ENCODE data around the gene TREM2. TPM values are rescaled to one million over a fixed set of nuclear protein-coding genes. Genes with fewer than 3 reads are reported as not detected.
"Not testable (repeated sequence)": the region's sequence is repeated elsewhere in the genome, so short reads cannot be mapped to it uniquely, and the experiment has no call there.

TREM2 gene
- total RNA-seq, 1 experiment from 2014 or later, result not detected

- no peak for DNase-seq (ENCODE audit: low read depth)
These were observed 8.8 kb downstream of the TREM2 start, which contains the start of gene TREML1 for GRCh38 chr6:41153992-41154625. Gene TREML1 (minus strand): TSS chr6:41154347. CDS start chr6:41154288, 59 bp downstream.

GRCh38 chr6:41153451-41153850, 9.5 kb downstream of the TREM2 start:
- no peak for DNase-seq (ENCODE audit: low read depth)

- no peak for DNase-seq (ENCODE audit: low read depth)
These were observed 12.2 kb downstream of the TREM2 start for GRCh38 chr6:41150671-41151070.

GRCh38 chr6:41147917-41148316, 15.0 kb downstream of the TREM2 start:
- no peak for DNase-seq (ENCODE audit: low read depth)

- DNase-seq (ENCODE audit: low read depth), result no peak
These were observed 26.0 kb downstream of the TREM2 start for GRCh38 chr6:41136911-41137310.

- DNase-seq (ENCODE audit: low read depth), result no peak
These were observed 27.7 kb downstream of the TREM2 start for GRCh38 chr6:41135062-41135832.

GRCh38 chr6:41132254-41132653, 30.7 kb downstream of the TREM2 start:
- DNase-seq (ENCODE audit: low read depth), result no peak

GRCh38 chr6:41125282-41125681, 37.6 kb downstream of the TREM2 start:
- no peak for DNase-seq (ENCODE audit: low read depth)

GRCh38 chr6:41122918-41123317, 40.0 kb downstream of the TREM2 start:
- DNase-seq (ENCODE audit: low read depth), result no peak

GRCh38 chr6:41122373-41122772, 40.5 kb downstream of the TREM2 start:
- peak; percentile 3 for DNase-seq (ENCODE audit: low read depth)

GRCh38 chr6:41120058-41120457, 42.9 kb downstream of the TREM2 start:
- DNase-seq (ENCODE audit: low read depth), result no peak

GRCh38 chr6:41119508-41119907, 43.4 kb downstream of the TREM2 start:
- no peak for DNase-seq (ENCODE audit: low read depth)

- not testable (repeated sequence) for DNase-seq (ENCODE audit: low read depth)
These were observed 47.9 kb downstream of the TREM2 start for GRCh38 chr6:41115027-41115426.

- no peak for DNase-seq (ENCODE audit: low read depth)
These were observed 51.9 kb downstream of the TREM2 start for GRCh38 chr6:41111017-41111416.

Other genes with a start within 250 kb of the TREM2 start
- 0.02 and 0.20 TPM in 2 replicates for gene UNC5CL, start 123.9 kb downstream of the TREM2 start, total RNA-seq (2014; rRNA removed; shearing (Covaris generic))
- gene TSPO2, start 120.6 kb downstream of the TREM2 start, total RNA-seq (2014; rRNA removed; shearing (Covaris generic)), result not detected in 2 replicates
- gene APOBEC2, start 109.9 kb downstream of the TREM2 start, total RNA-seq (2014; rRNA removed; shearing (Covaris generic)), result not detected in 2 replicates
- gene OARD1, start 90.8 kb downstream of the TREM2 start, total RNA-seq (2014; rRNA removed; shearing (Covaris generic)), result 17.7 and 23.0 TPM in 2 replicates
- gene NFYA, start 90.1 kb downstream of the TREM2 start, total RNA-seq (2014; rRNA removed; shearing (Covaris generic)), result 9.4 and 19.2 TPM in 2 replicates
- not detected in 2 replicates for gene TREML1, start 8.8 kb downstream of the TREM2 start, total RNA-seq (2014; rRNA removed; shearing (Covaris generic))
- not detected in 2 replicates for gene TREML2, start 38.0 kb upstream of the TREM2 start, total RNA-seq (2014; rRNA removed; shearing (Covaris generic))
- gene TREML4, start 65.2 kb upstream of the TREM2 start, total RNA-seq (2014; rRNA removed; shearing (Covaris generic)), result not detected in 2 replicates
- gene TREM1, start 123.6 kb upstream of the TREM2 start, total RNA-seq (2014; rRNA removed; shearing (Covaris generic)), result not detected in 2 replicates
- gene NCR2, start 172.5 kb upstream of the TREM2 start, total RNA-seq (2014; rRNA removed; shearing (Covaris generic)), result not detected in 2 replicates